Measurements from ENCODE around the gene LRRC18. TPM values are rescaled to one million over a fixed set of nuclear protein-coding genes. Genes with fewer than 3 reads are reported as not detected.

Gene LRRC18
- not detected for total RNA-seq

DNA sequence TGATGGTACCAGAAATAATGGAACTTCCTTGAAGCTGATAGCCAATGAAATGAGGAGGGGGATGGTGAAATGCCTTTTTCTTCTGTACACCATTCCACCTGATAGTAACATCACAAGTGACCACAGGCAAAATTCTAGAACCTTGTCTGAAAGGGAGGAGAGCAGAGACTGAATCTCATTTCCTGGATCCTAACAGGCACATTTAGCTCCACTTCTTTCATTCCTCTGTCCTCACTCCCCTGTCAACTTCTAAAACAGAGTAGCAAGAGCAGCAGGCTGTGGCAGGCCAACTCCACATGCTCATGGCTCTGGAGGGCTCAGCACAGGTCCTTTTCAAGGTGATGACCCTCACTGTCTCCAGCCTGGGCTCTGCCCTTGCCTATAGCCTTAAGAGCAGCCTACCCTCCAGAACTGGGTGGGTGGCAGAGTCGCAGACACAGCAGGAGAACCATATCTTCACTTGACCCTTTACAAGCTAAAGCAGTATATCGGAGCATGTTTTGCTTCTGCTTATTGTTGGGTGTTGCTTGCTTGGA, at the start of gene LRRC18:
TSS of gene LRRC18 (minus strand) at position 51 of the 536 bp plus-strand sequence. CDS start 25,685 bp downstream, outside the sequence.

Small RNA genes within 50 kb of the gene (small RNA-seq; reads per million reads assigned to genes)
- not detected for gene MIR4294 (ENCODE audit: low replicate concordance)

Other genes with a start within 250 kb of the LRRC18 start
- 2.2 TPM for gene VSTM4, start 175.7 kb upstream of the LRRC18 start, total RNA-seq
- gene FAM170B, start 194.2 kb upstream of the LRRC18 start, total RNA-seq, result not detected
- gene TMEM273, start 248.6 kb upstream of the LRRC18 start, total RNA-seq, result 1.6 TPM